Fibroblast of skin of scalp (primary cell): ENCODE data around the gene ATP8B1.

Experiments
- DNase-seq: peaks from one replicate; pipeline ENCODE4 v3.0.0-alpha.2; 2013

Gene ATP8B1

DNA sequence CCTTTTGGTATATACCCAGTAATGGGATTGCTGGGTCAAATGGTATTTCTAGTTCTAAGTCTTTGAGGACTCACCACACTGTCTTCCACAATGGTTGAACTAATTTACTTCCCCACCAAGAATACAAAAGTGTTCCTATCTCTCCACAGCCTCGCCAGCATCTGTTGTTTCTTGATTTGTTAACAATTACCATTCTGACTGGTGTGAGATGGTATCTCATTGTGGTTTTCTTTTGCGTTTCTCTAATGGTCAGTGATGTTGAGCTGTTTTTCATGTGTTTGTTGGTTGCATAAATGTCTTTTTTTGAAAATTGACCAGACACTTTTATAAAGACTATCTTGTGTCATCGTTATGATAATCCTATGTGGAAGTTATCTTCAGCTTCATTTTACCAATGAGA lies 16.0 kb upstream of the ATP8B1 start:
- DNase-seq = no peak

DNA sequence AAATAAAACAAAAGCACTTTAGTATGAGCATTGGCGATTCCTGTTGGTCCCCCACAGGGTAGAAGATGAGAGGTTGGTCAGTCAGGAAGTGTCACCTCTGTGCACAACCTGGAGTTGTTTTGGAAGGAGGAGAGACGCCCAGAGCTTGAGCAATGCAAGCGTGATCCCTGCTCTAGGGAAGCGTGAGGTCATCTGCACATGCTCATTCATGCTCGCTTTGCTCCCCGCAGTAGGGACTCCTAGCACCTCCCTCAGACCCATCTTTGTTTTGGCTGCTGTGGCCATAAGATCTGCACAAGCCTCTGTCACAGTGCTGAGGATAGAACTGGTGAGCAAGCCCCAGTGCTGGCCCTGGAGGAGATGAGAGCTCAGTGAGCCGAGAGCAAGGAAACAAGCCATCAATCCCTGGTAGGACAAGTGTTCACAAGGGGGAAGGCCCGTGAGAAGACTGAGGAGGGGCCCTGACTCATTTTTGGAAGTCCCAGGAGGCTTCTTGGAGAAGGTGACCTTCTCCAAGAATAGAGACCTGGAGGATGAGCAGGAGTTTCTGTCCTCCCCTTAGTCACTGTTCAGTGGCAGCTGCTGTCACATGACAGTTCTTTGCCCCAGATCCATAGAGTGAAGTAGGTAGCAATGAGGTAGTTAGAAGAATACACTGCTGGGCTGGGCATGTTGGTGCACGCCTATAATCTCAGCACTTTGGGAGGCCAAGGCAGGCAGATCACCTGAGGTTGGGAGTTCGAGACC lies 13.3 kb upstream of the ATP8B1 start:
- no peak for DNase-seq

- no peak for DNase-seq
Observed at GRCh38 chr18:57814555-57814954, 11.4 kb upstream of the ATP8B1 start.

- peak; percentile 95 for DNase-seq
Observed at GRCh38 chr18:57813245-57813644, 10.1 kb upstream of the ATP8B1 start.

DNA sequence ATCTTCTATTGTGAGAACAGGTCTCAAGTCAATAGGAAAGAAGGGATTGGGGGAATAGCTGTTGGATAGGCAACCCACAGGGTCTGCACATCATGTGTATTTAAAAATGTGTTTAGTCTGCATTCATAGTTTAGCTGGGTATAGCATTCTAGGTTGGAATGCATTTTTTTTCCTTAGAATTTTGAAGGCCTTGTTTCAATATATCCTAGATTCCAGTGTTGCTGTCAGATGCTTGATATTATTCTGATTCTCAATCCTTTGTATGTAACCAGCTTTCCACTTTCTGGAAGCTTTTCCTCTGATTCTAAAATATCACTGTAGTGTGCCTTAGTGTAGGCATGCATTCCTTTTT lies 9.0 kb upstream of the ATP8B1 start:
- DNase-seq = no peak

- DNase-seq = peak; percentile 51
Observed at GRCh38 chr18:57811477-57812125, 8.5 kb upstream of the ATP8B1 start.

- no peak for DNase-seq
Observed at GRCh38 chr18:57809190-57809589, 6.1 kb upstream of the ATP8B1 start.

DNA sequence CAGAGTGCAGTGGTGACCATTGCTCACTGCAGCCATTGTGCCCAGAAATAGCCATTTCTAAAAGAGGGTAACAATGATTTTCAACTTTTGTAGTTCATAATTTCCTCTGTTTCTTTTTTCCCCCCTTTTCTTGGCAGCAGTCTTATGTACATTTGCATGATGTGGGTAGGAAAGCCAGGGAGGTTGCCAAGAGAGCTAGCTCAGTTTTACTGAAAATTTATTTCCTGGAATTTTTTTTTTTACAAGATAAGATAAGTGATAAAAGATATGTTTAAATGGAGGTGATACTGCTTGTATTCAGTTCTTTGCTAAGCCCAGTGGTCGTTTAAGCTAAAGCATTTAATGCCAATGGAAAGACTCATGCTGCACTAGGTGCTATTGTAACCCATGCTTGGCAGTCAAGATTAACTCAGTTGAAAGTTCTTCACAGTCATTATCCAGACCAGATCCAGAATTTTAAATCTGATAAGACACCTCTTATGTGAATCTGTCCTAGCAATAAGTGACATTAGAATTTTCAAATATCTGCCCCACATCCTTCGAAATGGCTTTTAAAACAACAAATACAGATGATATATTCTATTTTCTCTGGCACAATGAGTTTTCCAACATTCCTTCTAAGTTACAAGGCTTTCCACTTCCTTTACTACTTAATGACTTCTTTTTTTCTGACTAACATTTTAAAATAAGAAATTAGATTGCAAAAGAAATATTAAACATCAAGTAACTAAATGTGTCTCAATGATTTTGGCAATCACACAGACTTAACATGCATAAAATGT lies 4.4 kb upstream of the ATP8B1 start:
- DNase-seq = peak; percentile 87

DNA sequence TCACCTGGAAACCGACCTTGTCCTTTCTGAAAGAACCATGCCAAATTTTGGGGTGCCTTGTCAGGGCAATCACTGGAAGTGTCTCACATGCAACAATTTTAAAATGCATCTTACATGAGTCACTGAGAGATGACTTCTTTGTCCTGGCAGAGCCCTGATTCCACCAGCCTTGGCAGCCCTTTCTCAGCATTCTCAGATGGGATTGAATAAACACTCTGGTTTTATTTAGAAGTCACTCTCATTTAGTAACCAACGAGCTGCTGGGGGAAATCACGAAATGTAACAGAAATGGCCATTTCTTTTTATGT lies 3.8 kb upstream of the ATP8B1 start:
- peak; percentile 93 for DNase-seq

- DNase-seq = no peak
Observed at GRCh38 chr18:57806201-57806977, 3.3 kb upstream of the ATP8B1 start.

- no peak for DNase-seq
Observed at GRCh38 chr18:57805117-57805516, 2.0 kb upstream of the ATP8B1 start.

DNA sequence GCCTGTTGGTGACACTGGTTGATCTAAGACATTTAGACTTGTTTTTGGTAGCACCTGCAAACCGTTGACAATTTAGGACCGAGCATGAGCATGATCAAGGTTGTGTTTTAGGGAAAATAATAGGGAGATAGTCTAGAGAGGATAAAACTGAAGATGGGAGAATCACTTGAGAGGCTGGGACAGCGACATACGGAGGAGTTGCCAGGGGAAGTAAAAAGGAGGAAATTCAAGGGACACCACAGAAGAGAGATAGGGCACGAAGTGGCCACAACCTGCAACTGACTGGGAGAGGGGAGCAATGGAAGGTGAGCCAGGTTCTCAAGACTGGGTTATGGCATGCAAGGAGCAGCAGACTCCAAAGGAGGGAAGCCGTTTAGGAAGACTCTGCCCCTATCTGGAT lies 1.4 kb upstream of the ATP8B1 start:
- DNase-seq = no peak

- DNase-seq = no peak
Observed at GRCh38 chr18:57802213-57803102, 657 bp downstream of the ATP8B1 start.

DNA sequence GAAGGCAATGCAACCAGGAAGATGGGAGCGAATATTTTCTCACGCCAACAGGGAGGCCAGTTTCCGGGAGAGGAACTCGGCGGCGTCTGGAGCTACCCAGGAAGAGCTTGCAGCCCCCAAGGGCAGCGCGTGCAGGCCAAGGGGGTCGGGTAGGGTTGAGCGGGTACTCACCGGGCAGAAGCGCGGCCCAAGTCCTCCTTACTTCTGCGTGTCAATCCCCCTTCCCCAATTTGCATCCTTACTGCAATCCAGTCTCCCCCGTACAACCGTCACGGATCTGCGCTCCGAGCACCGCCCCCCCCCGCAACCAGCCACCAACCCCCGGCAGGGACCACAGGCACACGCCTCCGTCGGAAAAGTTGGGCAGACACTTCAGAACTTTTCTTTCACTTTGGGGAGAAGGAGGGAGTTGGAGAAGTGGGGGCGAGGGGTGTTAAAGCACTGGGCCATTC lies 1.3 kb downstream of the ATP8B1 start:
- no peak for DNase-seq

DNA sequence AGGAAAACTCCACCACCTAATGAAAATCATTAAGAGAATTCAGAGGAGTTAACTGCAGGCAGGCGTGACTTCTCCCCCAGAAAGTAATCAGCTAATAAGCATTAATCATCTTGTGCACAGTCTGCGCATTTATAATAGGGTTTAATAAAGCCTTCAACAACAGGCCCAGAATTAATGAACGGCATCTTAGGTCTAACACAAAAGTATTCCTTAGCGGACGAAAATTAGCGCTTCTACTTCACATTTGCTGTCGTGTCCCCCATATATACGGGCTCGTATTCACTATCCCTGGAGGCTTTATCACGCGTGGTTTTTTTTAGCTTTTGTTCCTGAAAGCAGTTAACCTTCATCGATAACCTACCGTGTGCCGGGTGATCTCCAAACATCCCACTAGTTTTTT lies 1.8 kb downstream of the ATP8B1 start:
- no peak for DNase-seq

DNA sequence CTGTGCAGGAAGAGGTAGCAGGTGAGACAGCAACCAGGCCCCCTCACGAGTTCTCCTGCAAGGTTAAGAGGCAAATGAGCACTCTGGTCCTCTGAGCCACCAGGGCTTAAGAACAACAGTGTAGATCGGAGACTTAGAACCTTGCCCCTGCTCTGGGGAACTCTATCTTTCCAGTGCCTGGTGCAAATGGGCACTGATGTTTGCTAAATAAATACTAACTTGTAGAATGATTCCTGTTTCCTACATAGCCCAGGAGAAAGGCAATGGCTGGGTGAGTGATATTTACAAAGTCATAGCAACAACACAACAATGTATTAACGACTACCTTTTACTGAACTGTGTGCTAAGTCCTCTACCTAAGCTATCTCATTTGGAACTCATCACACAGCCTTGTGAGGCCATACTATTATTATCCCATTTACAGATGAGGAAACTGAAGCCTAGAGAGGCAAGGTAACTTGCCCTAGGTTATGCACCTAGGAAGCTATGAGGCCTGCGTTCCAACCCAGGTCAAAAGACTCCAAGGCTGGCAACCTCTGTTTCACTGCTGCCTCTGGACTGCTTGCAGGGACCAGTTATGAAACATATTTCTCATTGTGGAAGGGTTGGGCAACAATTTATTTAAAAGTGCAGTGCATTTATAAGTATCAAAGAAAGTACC lies 4.3 kb downstream of the ATP8B1 start:
- DNase-seq = no peak

GRCh38 chr18:57797209-57797651 lies 5.9 kb downstream of the ATP8B1 start:
- DNase-seq = no peak

DNA sequence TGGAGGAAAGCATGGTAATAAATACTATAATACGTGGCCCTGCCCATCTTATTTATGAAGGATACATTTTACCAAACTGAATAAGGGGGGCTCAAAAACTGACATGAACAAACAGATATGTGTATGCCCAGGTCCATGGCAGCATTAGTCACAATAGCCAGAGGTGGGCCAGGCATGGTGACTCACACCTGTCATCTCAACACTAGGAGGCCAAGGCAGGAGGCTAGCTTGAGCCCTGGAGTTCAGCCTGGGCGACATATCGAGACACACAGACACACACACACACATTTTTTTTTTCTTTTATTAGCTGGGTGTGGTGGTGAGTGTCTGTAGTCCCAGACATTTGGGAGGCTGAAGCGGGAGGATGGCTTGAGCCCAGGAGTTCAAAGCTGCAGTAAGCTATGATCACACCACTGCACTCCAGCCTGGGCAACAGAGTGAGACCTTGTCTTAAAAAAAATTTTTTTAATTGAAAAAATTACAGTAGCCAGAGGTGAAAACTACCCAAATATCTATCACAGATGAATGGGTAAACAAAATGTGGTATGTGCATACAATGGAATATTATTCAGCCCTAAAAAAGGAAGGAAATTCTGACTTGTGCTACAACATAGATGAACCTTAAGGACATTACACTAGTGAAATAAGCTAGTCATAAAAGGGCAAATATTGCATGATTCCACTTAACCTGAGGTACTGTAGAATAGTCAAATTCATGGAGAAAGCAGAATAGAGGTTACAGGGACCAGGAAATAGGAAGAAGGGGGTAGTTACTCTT lies 8.0 kb downstream of the ATP8B1 start:
- DNase-seq = no peak

DNA sequence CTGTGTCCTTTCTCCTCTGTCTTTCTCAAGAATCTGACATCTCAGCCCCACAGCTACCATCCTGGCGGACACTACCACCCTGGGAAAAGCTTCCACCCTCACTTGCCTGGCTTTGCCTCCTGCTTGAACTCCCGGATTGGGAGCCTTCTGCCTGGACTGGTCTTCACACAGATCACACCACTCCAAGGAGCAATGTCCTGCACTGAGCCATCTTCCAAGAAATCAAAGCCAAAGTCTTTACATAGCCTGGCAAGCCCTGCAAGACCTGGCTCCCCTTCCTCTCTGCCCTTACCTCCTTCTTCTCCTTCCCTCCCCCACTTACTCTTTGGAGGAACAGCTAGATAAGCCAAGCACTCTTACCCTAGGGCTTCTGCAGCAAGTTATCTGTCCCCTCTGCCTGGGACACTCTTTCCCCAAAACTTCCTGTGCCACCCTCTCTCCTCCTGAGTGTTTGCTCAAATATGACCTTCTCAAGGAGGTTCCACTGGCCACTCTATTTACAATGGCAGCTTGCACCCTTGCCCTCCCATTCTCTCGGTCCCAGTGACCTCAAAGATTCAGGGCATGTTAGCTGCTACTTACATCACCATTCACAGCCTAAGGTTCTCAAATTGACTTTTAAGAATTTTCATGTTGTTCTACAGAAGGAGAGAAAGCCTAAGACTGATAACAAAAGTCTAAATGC lies 9.7 kb downstream of the ATP8B1 start:
- no peak for DNase-seq
